C4-2B (cell line): Measurements from ENCODE around the gene ALDH7A1.

Source experiments
- H3K27ac ChIP-seq: fragments of 450-650 bp; 2 replicates; pipeline ENCODE4 v1.5.1; 2017
- CTCF ChIP-seq: fragments of 450-650 bp; conservative IDR thresholded peaks from 2 replicates; pipeline ENCODE4 v1.5.1; 2017; ENCODE audit warnings: mild to moderate bottlenecking
- ZFX ChIP-seq: fragments of 450-650 bp; IDR thresholded peaks from 2 replicates; pipeline ENCODE4 v1.6.1; 2017

Gene ALDH7A1

GRCh38 chr5:126543660-126544059, 51.4 kb downstream of the ALDH7A1 start:
- no peak overlapping the region for H3K27ac ChIP-seq
- no peak for TF ChIP-seq ZFX
- TF ChIP-seq CTCF, result no peak

- TF ChIP-seq ZFX, result no peak
- TF ChIP-seq CTCF, result no peak
- no peak overlapping the region for H3K27ac ChIP-seq
Measured at GRCh38 chr5:126543009-126543408, 52.0 kb downstream of the ALDH7A1 start.

GRCh38 chr5:126542441-126542840, 52.6 kb downstream of the ALDH7A1 start:
- TF ChIP-seq CTCF (no peak), ZFX (no peak)
- no peak overlapping the region for H3K27ac ChIP-seq

GRCh38 chr5:126540631-126541030, 54.4 kb downstream of the ALDH7A1 start:
- TF ChIP-seq CTCF (no peak), ZFX (no peak)

GRCh38 chr5:126538579-126538978, 56.4 kb downstream of the ALDH7A1 start:
- H3K27ac ChIP-seq, result no peak overlapping the region
- TF ChIP-seq CTCF (no peak), ZFX (no peak)

More at GRCh38 chr5:126540631-126541030, 54.4 kb downstream of the ALDH7A1 start:
- no peak overlapping the region for H3K27ac ChIP-seq

GRCh38 chr5:126536874-126537273, 58.1 kb downstream of the ALDH7A1 start:
- no peak; the same call in 1 of the 2 replicates for TF ChIP-seq CTCF
- H3K27ac ChIP-seq, result no peak overlapping the region

GRCh38 chr5:126535856-126536545, 59.0 kb downstream of the ALDH7A1 start:
- no peak overlapping the region for H3K27ac ChIP-seq
- TF ChIP-seq ZFX (no peak), CTCF (no peak)
